GM19324 (cell line): ENCODE data around the gene PDE4B.

Experiments
- ATAC-seq: cut with Tn5 transposase; IDR thresholded peaks from one replicate; pipeline ENCODE4 v1.9.1; 2021; ENCODE audit warnings: mild to moderate bottlenecking, moderate library complexity; ENCODE audit not compliant: unreplicated experiment, low FRiP score

Gene PDE4B

GRCh38 chr1:65880611-65881010 is 87.9 kb downstream of the PDE4B start:
- ATAC-seq, result no peak

- ATAC-seq, result no peak
Measured at GRCh38 chr1:65881067-65881594, 88.4 kb downstream of the PDE4B start.

DNA sequence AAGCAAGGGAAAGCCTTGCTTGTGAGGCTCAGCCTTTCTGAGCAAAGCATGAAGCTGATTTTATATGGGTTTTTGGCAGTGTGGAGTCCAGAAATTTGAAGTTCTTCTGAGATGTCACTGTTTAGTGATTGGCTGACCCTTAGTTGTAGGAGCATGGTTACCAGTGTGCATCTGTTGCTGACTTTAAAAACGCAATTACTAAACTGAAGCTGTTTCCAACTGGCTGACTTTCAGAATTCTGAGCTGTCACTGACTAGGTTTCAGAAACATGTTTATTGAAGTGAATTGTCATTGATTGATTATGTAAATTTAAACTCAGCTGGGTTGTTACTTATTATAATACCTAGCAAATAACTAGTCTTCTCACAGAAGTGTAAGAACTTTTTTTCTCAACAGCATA is 89.4 kb downstream of the PDE4B start:
- ATAC-seq, result no peak

GRCh38 chr1:65889441-65889840 is 96.7 kb downstream of the PDE4B start:
- no peak for ATAC-seq

DNA sequence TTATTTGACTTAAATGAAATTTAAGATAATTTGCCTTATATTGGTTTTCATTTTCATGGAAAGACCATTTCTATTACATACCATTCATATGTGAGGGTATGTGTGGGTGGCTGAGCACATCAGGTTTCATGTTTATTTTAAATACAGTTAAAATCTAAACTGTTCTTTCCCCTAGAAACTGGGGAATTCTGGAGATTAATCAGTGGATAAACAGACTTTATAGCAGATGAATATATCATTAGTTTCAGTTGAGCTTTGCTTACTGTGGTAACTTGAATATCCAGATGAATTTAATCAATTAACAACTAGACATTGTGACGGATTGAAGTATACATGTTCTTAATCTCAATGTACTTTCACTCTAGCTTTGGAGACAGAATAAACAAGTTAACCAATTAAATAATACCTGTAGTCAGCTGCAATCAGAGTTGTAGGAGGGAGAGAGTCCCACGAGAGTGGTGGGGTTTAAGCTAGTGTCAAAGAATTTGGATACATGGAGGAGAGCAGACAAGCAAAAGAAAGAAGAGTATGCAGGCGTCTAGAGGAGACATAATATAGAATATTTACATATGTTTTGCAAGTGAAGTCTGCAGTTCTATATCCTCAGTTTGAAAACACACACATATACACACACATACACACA is 97.6 kb downstream of the PDE4B start:
- no peak for ATAC-seq

DNA sequence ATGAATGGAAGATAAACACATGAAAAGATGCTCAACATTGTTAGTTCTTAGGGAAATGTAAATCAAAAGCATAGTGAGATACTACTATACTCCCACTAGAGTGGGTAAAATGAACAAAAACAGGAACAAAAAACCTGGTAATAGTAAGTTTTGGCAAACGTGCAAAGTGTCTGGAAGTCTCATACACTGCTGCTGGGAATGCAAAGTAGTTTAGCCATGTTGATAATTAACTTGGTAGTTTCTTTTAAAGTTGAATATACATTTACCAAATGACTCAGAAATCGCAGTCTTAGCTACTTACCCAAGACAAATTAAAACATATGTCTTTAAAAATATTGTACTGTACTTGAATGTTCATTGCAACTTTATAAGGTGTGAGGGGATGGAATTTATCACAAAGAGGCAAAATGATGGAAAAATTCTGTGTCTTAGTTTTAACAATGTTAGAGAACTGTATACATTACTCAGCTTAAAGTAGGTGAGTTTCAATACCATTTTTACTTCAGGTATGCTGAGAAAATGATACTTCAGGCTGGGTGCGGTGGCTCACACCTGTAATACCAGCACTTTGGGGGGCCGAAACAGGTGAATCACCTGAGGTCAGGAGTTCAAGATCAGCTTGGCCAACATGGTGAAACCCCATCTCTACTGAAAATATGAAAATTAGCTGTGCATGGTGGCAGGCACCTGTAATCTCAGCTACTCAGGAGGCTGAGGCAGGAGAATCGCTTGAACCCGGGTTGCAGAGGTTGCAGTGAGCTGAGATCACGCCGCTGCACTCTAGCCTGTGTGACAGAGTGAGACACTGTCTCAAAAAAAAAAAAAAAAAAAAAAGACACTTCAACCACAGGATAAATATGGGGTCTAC is 102.3 kb downstream of the PDE4B start:
- ATAC-seq, result peak; percentile 85

GRCh38 chr1:65896721-65897120 is 104.0 kb downstream of the PDE4B start:
- ATAC-seq, result no peak

- no peak for ATAC-seq
Measured at GRCh38 chr1:65897485-65897884, 104.8 kb downstream of the PDE4B start.

- ATAC-seq, result no peak
Measured at GRCh38 chr1:65904681-65905083, 112.0 kb downstream of the PDE4B start.

DNA sequence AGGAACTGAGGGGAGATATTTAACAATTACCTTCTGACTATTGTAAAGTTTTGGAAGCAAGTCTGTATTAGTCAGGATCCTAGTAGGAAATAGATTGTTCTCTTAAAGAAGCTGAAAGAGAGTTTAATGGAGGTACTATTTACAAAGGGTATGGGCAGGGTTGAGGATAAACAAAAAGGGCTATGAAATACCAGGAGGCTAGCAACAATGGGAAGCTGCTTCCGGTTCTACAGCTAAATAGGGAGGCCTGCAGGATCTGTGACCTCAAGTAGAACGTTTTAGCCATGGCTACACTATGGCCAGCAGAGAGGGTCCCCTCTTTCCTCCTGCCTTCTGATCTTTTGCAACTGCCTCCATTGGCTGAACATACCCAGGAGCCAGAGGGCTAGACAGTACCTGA is 117.7 kb downstream of the PDE4B start:
- ATAC-seq, result no peak

DNA sequence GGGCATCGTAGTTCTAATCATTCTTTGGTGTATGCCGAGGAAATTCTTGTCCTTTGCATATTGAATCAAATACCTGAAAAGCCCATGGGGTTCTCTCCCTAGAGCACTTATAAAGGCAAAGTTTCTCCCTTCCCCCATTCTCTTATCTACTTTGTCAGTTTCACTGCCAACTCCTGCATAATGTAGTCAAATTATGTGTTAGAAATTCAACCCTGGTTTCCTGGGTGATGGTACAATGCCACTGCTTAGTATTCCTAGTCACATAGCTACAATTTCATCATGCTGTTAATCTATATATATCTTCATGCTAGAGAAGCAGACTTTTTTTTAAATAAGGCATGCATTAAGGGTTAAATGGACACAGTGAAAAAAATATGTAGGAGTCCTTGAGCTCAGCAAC is 119.0 kb downstream of the PDE4B start:
- no peak for ATAC-seq

GRCh38 chr1:65918564-65918963 is 125.9 kb downstream of the PDE4B start:
- no peak for ATAC-seq

DNA sequence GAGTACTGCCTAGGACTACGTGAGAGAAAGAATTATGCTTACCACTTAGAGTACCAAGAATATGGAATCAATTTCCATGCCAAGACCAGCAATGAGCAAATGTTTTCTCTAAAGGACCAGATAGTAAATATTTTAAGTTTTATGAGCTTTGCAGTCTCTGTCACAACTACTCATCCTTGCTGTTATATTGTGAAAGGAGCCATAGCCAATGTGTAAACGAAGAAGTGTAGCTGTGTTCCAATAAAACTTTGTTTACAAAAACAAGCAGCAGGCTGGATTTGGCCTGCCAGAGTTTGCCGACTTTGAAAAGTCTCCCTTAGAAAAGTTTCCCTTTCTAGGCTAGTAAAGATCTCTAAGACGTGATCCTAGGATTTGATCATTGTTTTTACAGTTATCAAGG is 128.8 kb downstream of the PDE4B start:
- no peak for ATAC-seq

DNA sequence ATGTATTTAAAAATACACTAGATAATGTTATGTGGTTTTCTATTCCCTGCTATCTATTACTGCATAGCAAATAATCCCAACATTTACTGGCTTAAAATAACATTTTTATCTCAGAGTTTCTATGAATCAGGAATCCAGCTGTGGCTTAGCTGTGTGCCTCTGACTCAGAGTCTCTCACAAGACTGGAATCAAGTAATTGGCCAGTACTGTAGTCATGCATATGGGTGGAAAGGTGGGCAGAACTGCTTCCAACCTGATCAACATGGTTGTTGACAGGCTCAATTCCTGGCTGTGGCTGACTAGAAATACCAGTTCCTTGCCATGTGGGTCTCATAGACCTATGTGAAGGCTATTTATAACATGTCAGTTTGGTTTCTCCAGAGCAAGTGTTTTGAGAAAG is 131.8 kb downstream of the PDE4B start:
- ATAC-seq, result no peak

GRCh38 chr1:65938506-65938905 is 145.8 kb downstream of the PDE4B start:
- ATAC-seq, result no peak

DNA sequence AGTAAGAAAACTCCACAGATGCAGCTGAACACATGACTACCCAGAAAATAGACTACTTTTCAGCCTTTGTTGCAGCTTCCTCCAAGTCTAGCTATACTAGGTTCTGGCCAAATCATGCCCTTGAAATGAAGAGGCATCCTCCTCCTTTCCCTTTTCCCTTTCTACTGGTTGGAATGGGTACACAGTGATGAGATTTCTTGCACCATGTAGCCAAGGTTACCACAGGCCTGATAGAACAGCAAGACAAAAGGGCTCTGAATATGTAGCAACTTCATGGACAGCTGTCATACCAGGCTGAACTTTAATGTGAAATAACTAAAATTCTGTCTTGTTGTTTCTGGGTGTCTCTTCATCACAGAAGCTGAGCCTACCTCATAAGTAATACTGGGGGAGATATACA is 146.5 kb downstream of the PDE4B start:
- ATAC-seq, result no peak

- ATAC-seq, result no peak
Measured at GRCh38 chr1:65939636-65940035, 146.9 kb downstream of the PDE4B start.

DNA sequence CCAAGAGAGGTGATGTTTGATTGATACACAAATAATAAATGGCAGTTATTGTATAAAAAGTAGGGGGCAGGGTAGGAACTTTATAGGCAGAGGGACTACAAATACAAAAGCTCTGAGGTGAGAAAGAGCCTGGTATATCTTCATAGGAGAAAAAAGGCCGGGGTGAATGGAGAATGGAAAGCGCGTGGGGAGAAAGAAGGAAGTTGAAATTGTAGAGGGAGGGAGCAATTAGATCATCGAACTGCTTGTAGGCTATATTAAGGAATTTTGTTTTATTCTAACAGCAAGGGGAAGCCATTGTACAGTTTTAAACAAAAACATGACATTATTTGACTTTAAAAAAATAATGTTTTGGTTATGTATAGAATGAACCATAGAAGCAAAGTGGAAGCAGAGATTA is 147.4 kb downstream of the PDE4B start:
- ATAC-seq, result no peak

- ATAC-seq, result no peak
Measured at GRCh38 chr1:65942476-65942875, 149.8 kb downstream of the PDE4B start.

DNA sequence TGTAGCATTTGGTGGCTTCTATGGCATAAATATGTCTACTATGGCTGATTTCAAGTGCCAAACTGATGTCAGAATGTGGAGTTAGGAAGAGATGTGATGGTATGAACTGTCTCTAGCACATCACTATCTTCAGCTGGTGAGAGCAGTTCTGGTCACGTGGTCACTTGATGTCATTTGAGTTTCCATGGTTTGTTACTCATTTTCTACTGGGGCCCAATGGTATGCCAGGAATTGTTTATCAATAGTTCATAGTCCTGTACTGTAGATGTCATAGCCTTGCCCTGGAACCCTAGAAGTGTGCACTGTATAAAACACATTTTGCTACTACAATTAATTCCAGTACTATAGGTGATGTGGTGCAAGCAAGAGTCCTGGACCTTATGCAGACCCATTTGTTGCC is 153.7 kb downstream of the PDE4B start:
- no peak for ATAC-seq

DNA sequence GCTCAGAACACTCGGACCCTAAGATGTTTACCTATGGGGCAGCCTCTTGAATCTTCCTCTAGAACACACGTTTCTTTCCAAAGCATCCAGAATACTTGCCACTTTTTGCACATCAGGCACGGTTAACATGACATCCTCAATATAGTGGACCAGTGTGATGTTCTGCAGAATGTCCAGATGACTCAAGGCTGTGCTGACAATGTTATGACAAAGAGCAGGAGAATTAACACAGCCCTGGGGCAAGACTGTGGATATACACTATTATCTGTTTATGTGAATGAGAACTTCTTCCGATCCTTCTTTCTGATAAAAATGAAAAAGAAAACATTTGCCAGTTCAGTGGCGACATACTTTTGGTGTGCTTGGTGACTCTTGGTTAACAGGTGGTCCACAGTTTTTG is 154.3 kb downstream of the PDE4B start:
- no peak for ATAC-seq
